Breast epithelium (tissue), 4 donors: ENCODE results near the gene MYLK. TPM values are rescaled to one million over a fixed set of nuclear protein-coding genes. Genes with fewer than 3 reads are reported as not detected.

ENCODE experiments used
- DNase-seq, 2 donors: peaks; one replicate each; pipeline ENCODE4 v3.0.0-alpha.2; 2019; ENCODE audit warnings: low spot score in 2 of 2
- H3K27ac ChIP-seq, 2 donors: fragments of 200-600 bp; sonication (generic) in 1 of 2; one replicate each; pipeline ENCODE4 v1.5.1; 2016 to 2019; ENCODE audit warnings: mild to moderate bottlenecking in 1 of 2
- H3K27me3 ChIP-seq, 2 donors: fragments of 200-600 bp; sonication (generic) in 1 of 2; one replicate each; pipeline versions ENCODE4 v1.5.1 to v1.6.0; 2017 to 2019; ENCODE audit warnings: control low read depth in 1 of 2, mild to moderate bottlenecking in 1 of 2
- H3K36me3 ChIP-seq: fragments of 200-600 bp; one replicate; pipeline ENCODE4 v1.5.1; 2019
- H3K4me1 ChIP-seq, 2 donors: fragments of 200-600 bp; sonication (generic); one replicate each; pipeline ENCODE4 v1.5.1; 2016 to 2019; ENCODE audit warnings: control low read depth in 1 of 2
- H3K4me3 ChIP-seq, 3 donors: fragments of 200-600 bp; sonication (generic); 1 replicate in 2 of 3; 2 replicates in 1 of 3; pipeline ENCODE4 v1.5.1; 2016 to 2019; ENCODE audit warnings: mild to moderate bottlenecking in 3 of 3, moderate library complexity in 2 of 3
- H3K9me3 ChIP-seq, 2 donors: fragments of 200-600 bp; sonication (generic) in 1 of 2; one replicate each; pipeline ENCODE4 v1.5.1; 2016 to 2019; ENCODE audit warnings: control low read depth in 1 of 2
- POLR2A ChIP-seq: fragments of 450-650 bp; IDR thresholded peaks from one replicate; pipeline ENCODE4 v1.6.1; 2016; ENCODE audit warnings: antibody characterized with exemption, mild to moderate bottlenecking, moderate library complexity
- POLR2AphosphoS5 ChIP-seq, 3 donors: sonication (generic); formaldehyde crosslinking; IDR thresholded peaks; one replicate each; pipeline ENCODE4 v1.6.1; 2017; ENCODE audit warnings: antibody characterized with exemption in 3 of 3
- intact Hi-C: fragments of 100-400 bp; cut with DNase I; formaldehyde crosslinking; loops from one replicate; pipeline ENCODE4 v1.15.1; 2023; ENCODE audit warnings: low total_unique reads
- total RNA-seq, 3 donors: library from RNA; depleted of rRNA; stranded (reverse); fragments of >200 nt; gene quantifications; one replicate each; pipeline ENCODE4 v1.1.0, GENCODE V29; 2016
- TF ChIP-seq, protein P1 (sequence below), 3 donors: fragments of 450-650 bp; IDR thresholded peaks; one replicate each; pipeline ENCODE4 v1.5.1; 2016 to 2017; ENCODE audit warnings: antibody characterized with exemption in 3 of 3, mild to moderate bottlenecking in 3 of 3, moderate library complexity in 3 of 3

Gene MYLK
- total RNA-seq, 3 donors from 2014 or later = 87.2 to 188 (median 181) TPM

DNA sequence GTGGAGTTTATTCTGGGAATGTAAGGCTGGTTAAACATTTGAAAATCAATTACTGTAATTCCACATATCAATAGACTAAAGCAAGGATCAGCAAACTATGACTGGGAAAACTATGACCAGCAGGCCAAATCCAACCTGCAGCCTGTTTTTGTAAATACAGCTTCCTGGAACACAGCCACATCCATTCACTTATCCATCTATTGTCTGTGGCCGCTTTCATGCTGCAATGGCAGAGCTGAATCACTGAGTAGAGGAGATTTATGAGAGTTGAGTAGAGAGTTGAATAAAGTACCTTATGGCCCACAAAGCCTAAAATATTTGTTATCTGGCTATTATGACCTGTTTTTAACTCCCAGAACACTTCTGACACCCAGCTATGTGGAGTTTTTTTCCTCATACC lies 12.2 kb downstream of the MYLK start:
- Histone ChIP-seq H3K9me3 (no peaks in the 10 kb centered on the region), H3K4me1 (no peaks in the 10 kb centered on the region), H3K27me3 (no peaks in the 10 kb centered on the region), H3K27ac (no peak overlapping the region), H3K36me3 (no peaks in the 10 kb centered on the region), H3K4me3 (no peak overlapping the region)
- intact Hi-C loops = no loop called here
- DNase-seq = no peak
- TF ChIP-seq POLR2AphosphoS5 (IDR thresholded peaks at IDR 0.05) (no peak), POLR2A (no peak)
- TF ChIP-seq, protein P1, sequence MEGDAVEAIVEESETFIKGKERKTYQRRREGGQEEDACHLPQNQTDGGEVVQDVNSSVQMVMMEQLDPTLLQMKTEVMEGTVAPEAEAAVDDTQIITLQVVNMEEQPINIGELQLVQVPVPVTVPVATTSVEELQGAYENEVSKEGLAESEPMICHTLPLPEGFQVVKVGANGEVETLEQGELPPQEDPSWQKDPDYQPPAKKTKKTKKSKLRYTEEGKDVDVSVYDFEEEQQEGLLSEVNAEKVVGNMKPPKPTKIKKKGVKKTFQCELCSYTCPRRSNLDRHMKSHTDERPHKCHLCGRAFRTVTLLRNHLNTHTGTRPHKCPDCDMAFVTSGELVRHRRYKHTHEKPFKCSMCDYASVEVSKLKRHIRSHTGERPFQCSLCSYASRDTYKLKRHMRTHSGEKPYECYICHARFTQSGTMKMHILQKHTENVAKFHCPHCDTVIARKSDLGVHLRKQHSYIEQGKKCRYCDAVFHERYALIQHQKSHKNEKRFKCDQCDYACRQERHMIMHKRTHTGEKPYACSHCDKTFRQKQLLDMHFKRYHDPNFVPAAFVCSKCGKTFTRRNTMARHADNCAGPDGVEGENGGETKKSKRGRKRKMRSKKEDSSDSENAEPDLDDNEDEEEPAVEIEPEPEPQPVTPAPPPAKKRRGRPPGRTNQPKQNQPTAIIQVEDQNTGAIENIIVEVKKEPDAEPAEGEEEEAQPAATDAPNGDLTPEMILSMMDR (IDR thresholded peaks at IDR 0.05) = no peak

GRCh38 chr3:123870033-123870432 lies 14.1 kb downstream of the MYLK start:
- H3K9me3 ChIP-seq = peaks cover 0 to 3% of the 10 kb centered on the region in 2 donors
- no peak overlapping the region for H3K27ac ChIP-seq
- no peak overlapping the region for H3K4me3 ChIP-seq
- TF ChIP-seq, protein P1 (IDR thresholded peaks at IDR 0.05) = no peak
- no peak for TF ChIP-seq POLR2AphosphoS5 (IDR thresholded peaks at IDR 0.05)
- no peak for TF ChIP-seq POLR2A
- H3K36me3 ChIP-seq = no peaks in the 10 kb centered on the region
- DNase-seq = no peak
- H3K27me3 ChIP-seq = no peaks in the 10 kb centered on the region
- no peaks in the 10 kb centered on the region for H3K4me1 ChIP-seq
- intact Hi-C loops = no loop called here

GRCh38 chr3:123869165-123869564 lies 15.0 kb downstream of the MYLK start:
- H3K27me3 ChIP-seq = no peaks in the 10 kb centered on the region
- no peak for TF ChIP-seq POLR2A
- TF ChIP-seq, protein P1 (IDR thresholded peaks at IDR 0.05) = no peak
- TF ChIP-seq POLR2AphosphoS5 (IDR thresholded peaks at IDR 0.05) = no peak

GRCh38 chr3:123864706-123865105 lies 19.4 kb downstream of the MYLK start:
- Histone ChIP-seq H3K27me3 (no peaks in the 10 kb centered on the region), H3K36me3 (no peaks in the 10 kb centered on the region), H3K4me3 (no peak overlapping the region), H3K27ac (no peak overlapping the region), H3K9me3 (peaks cover 0 to 3% of the 10 kb centered on the region in 2 donors), H3K4me1 (no peaks in the 10 kb centered on the region)
- intact Hi-C loops = no loop called here
- TF ChIP-seq, protein P1 (IDR thresholded peaks at IDR 0.05) = no peak
- no peak for DNase-seq

More at GRCh38 chr3:123869165-123869564, 15.0 kb downstream of the MYLK start:
- H3K4me3 ChIP-seq = no peak overlapping the region
- no peak overlapping the region for H3K27ac ChIP-seq
- no peak for DNase-seq
- no peaks in the 10 kb centered on the region for H3K36me3 ChIP-seq
- intact Hi-C loops = no loop called here
- H3K4me1 ChIP-seq = no peaks in the 10 kb centered on the region
- H3K9me3 ChIP-seq = peaks cover 0 to 3% of the 10 kb centered on the region in 2 donors

- TF ChIP-seq POLR2AphosphoS5 (IDR thresholded peaks at IDR 0.05) (no peak), POLR2A (no peak)
- TF ChIP-seq, protein P1 (IDR thresholded peaks at IDR 0.05) = no peak
- Histone ChIP-seq H3K4me1 (no peaks in the 10 kb centered on the region), H3K4me3 (no peak overlapping the region), H3K9me3 (peaks cover 0 to 3% of the 10 kb centered on the region in 2 donors), H3K36me3 (no peaks in the 10 kb centered on the region), H3K27ac (no peak overlapping the region), H3K27me3 (no peaks in the 10 kb centered on the region)
- intact Hi-C loops = no loop called here
- DNase-seq = no peak
Measured at GRCh38 chr3:123862152-123862551, 22.0 kb downstream of the MYLK start.
